Breast epithelium (tissue), 4 donors: Measurements from ENCODE around the gene TUBA4B. TPM values are rescaled to one million over a fixed set of nuclear protein-coding genes. Genes with fewer than 3 reads are reported as not detected.

Experiments used
- DNase-seq, 2 donors: peaks; one replicate each; pipeline ENCODE4 v3.0.0-alpha.2; 2019; ENCODE audit warnings: low spot score in 2 of 2
- H3K27ac ChIP-seq, 2 donors: fragments of 200-600 bp; sonication (generic) in 1 of 2; one replicate each; pipeline ENCODE4 v1.5.1; 2016 to 2019; ENCODE audit warnings: mild to moderate bottlenecking in 1 of 2
- H3K27me3 ChIP-seq, 2 donors: fragments of 200-600 bp; sonication (generic) in 1 of 2; one replicate each; pipeline versions ENCODE4 v1.5.1 to v1.6.0; 2017 to 2019; ENCODE audit warnings: control low read depth in 1 of 2, mild to moderate bottlenecking in 1 of 2
- H3K36me3 ChIP-seq: fragments of 200-600 bp; one replicate; pipeline ENCODE4 v1.5.1; 2019
- H3K4me1 ChIP-seq, 2 donors: fragments of 200-600 bp; sonication (generic); one replicate each; pipeline ENCODE4 v1.5.1; 2016 to 2019; ENCODE audit warnings: control low read depth in 1 of 2
- H3K4me3 ChIP-seq, 3 donors: fragments of 200-600 bp; sonication (generic); 1 replicate in 2 of 3; 2 replicates in 1 of 3; pipeline ENCODE4 v1.5.1; 2016 to 2019; ENCODE audit warnings: mild to moderate bottlenecking in 3 of 3, moderate library complexity in 2 of 3
- H3K9me3 ChIP-seq, 2 donors: fragments of 200-600 bp; sonication (generic) in 1 of 2; one replicate each; pipeline ENCODE4 v1.5.1; 2016 to 2019; ENCODE audit warnings: control low read depth in 1 of 2
- POLR2A ChIP-seq: fragments of 450-650 bp; IDR thresholded peaks from one replicate; pipeline ENCODE4 v1.6.1; 2016; ENCODE audit warnings: antibody characterized with exemption, mild to moderate bottlenecking, moderate library complexity
- POLR2AphosphoS5 ChIP-seq, 3 donors: sonication (generic); formaldehyde crosslinking; IDR thresholded peaks; one replicate each; pipeline ENCODE4 v1.6.1; 2017; ENCODE audit warnings: antibody characterized with exemption in 3 of 3
- intact Hi-C: fragments of 100-400 bp; cut with DNase I; formaldehyde crosslinking; loops from one replicate; pipeline ENCODE4 v1.15.1; 2023; ENCODE audit warnings: low total_unique reads
- total RNA-seq, 3 donors: library from RNA; depleted of rRNA; stranded (reverse); fragments of >200 nt; gene quantifications; one replicate each; pipeline ENCODE4 v1.1.0, GENCODE V29; 2016
- TF ChIP-seq, protein P1 (sequence below), 3 donors: fragments of 450-650 bp; IDR thresholded peaks; one replicate each; pipeline ENCODE4 v1.5.1; 2016 to 2017; ENCODE audit warnings: antibody characterized with exemption in 3 of 3, mild to moderate bottlenecking in 3 of 3, moderate library complexity in 3 of 3

TUBA4B gene
- total RNA-seq, 3 donors from 2014 or later = 0.16 TPM; not detected in 2

DNA sequence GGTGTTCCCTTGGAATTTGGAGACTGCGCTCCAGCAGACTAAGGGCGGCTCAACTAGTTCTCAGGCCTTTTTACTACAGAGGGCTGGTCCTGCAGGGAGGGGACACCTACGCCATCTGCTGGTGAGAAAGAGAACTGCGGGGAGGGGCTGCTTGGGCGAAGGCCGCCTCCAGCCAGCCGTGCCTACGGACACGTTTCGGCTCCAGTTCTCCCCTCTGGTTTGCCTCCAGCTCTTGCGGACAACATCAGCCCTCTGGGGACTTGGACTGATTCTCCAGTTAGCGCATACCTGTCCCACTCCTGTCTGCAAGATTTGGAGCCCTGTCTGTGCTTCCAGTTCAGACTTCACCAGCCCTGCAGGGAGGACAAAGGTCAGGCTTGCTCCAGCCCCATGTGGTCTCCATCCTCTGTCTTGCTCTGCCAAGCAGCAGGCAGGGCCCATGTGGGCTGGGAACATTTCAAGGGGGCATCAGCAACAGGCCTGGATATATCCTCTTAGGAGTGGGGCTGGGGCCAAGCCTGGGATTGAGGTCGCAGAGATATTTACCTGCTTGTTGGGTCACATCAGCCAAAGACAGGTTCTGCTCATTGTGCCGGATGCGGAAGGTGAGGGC, 45.8 kb downstream of the TUBA4B start:
- H3K36me3 ChIP-seq = no peaks in the 10 kb centered on the region
- no peak for TF ChIP-seq POLR2A
- TF ChIP-seq, protein P1, sequence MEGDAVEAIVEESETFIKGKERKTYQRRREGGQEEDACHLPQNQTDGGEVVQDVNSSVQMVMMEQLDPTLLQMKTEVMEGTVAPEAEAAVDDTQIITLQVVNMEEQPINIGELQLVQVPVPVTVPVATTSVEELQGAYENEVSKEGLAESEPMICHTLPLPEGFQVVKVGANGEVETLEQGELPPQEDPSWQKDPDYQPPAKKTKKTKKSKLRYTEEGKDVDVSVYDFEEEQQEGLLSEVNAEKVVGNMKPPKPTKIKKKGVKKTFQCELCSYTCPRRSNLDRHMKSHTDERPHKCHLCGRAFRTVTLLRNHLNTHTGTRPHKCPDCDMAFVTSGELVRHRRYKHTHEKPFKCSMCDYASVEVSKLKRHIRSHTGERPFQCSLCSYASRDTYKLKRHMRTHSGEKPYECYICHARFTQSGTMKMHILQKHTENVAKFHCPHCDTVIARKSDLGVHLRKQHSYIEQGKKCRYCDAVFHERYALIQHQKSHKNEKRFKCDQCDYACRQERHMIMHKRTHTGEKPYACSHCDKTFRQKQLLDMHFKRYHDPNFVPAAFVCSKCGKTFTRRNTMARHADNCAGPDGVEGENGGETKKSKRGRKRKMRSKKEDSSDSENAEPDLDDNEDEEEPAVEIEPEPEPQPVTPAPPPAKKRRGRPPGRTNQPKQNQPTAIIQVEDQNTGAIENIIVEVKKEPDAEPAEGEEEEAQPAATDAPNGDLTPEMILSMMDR (IDR thresholded peaks at IDR 0.05) = peak; percentile 94 to 97 (median 96)
- TF ChIP-seq POLR2AphosphoS5 (IDR thresholded peaks at IDR 0.05) = peak in 1 of 3 donors; percentile 21
- H3K27ac ChIP-seq = no peak overlapping the region
- no peak overlapping the region for H3K4me3 ChIP-seq
- DNase-seq = peak; percentile 83 to 89
- no peaks in the 10 kb centered on the region for H3K9me3 ChIP-seq
- intact Hi-C loops = no loop called here
- peaks cover 0 to 4% of the 10 kb centered on the region in 2 donors for H3K4me1 ChIP-seq
- peaks cover 0 to 3% of the 10 kb centered on the region in 2 donors for H3K27me3 ChIP-seq

GRCh38 chr2:219299372-219299760, 46.3 kb downstream of the TUBA4B start:
- DNase-seq = no peak
- Histone ChIP-seq H3K36me3 (no peaks in the 10 kb centered on the region), H3K4me3 (no peak overlapping the region), H3K4me1 (peaks cover 0 to 4% of the 10 kb centered on the region in 2 donors), H3K27me3 (peaks cover 0 to 3% of the 10 kb centered on the region in 2 donors), H3K27ac (no peak overlapping the region), H3K9me3 (no peaks in the 10 kb centered on the region)
- no peak for TF ChIP-seq POLR2A
- intact Hi-C loops = no loop called here

- no peaks in the 10 kb centered on the region for H3K36me3 ChIP-seq
- H3K4me3 ChIP-seq = no peak overlapping the region
- H3K27me3 ChIP-seq = peaks cover 0 to 3% of the 10 kb centered on the region in 2 donors
- intact Hi-C loops = no loop called here
- no peaks in the 10 kb centered on the region for H3K9me3 ChIP-seq
- TF ChIP-seq POLR2AphosphoS5 (IDR thresholded peaks at IDR 0.05) = no peak
- TF ChIP-seq, protein P1 (IDR thresholded peaks at IDR 0.05) = no peak
- no peak for TF ChIP-seq POLR2A
- H3K4me1 ChIP-seq = peaks cover 0 to 3% of the 10 kb centered on the region in 2 donors
- no peak overlapping the region for H3K27ac ChIP-seq
- DNase-seq = no peak
Observed at GRCh38 chr2:219300022-219300421, 47.0 kb downstream of the TUBA4B start.

GRCh38 chr2:219302412-219302968, 49.4 kb downstream of the TUBA4B start:
- Histone ChIP-seq H3K4me3 (no peak overlapping the region), H3K27ac (no peak overlapping the region), H3K27me3 (peaks cover 0 to 10% of the 10 kb centered on the region in 2 donors), H3K9me3 (no peaks in the 10 kb centered on the region), H3K4me1 (no peaks in the 10 kb centered on the region), H3K36me3 (no peaks in the 10 kb centered on the region)
- no peak for DNase-seq
- TF ChIP-seq, protein P1 (IDR thresholded peaks at IDR 0.05) = no peak
- TF ChIP-seq POLR2AphosphoS5 (IDR thresholded peaks at IDR 0.05) (no peak), POLR2A (no peak)
- intact Hi-C loops = no loop called here

- H3K9me3 ChIP-seq = no peaks in the 10 kb centered on the region
- DNase-seq = no peak
- intact Hi-C loops = no loop called here
- H3K27me3 ChIP-seq = peaks cover 0 to 27% of the 10 kb centered on the region in 2 donors
- TF ChIP-seq POLR2A = no peak
- TF ChIP-seq, protein P1 (IDR thresholded peaks at IDR 0.05) = no peak
- no peak for TF ChIP-seq POLR2AphosphoS5 (IDR thresholded peaks at IDR 0.05)
- no peaks in the 10 kb centered on the region for H3K36me3 ChIP-seq
- H3K27ac ChIP-seq = no peak overlapping the region
- H3K4me3 ChIP-seq = no peak overlapping the region
- H3K4me1 ChIP-seq = no peaks in the 10 kb centered on the region
Observed at GRCh38 chr2:219304223-219304622, 51.2 kb downstream of the TUBA4B start.
